H9 (cell line): Measurements from ENCODE around the gene SETD3. TPM values are rescaled to one million over a fixed set of nuclear protein-coding genes. Genes with fewer than 3 reads are reported as not detected.

ENCODE experiments used
- DNase-seq: peaks from one replicate; pipeline ENCODE4 v3.0.0-alpha.2; 2017
- H2AFZ ChIP-seq: one replicate; pipeline ENCODE4 v1.6.1; 2013; ENCODE audit warnings: mild to moderate bottlenecking, low read length, control low read depth, moderate library complexity
- H2AK5ac ChIP-seq: 2 replicates; pipeline ENCODE4 v1.6.1; 2013; ENCODE audit warnings: low read length, control low read depth, mixed read lengths; ENCODE audit not compliant: insufficient read length
- H2BK120ac ChIP-seq: one replicate; pipeline ENCODE4 v1.6.1; 2013; ENCODE audit warnings: low read depth, mild to moderate bottlenecking, low read length, control low read depth, inconsistent platforms; ENCODE audit not compliant: poor library complexity, severe bottlenecking
- H2BK12ac ChIP-seq: 2 replicates; pipeline ENCODE4 v1.6.1; 2013; ENCODE audit warnings: low read length, control low read depth, mixed read lengths, low read depth; ENCODE audit not compliant: insufficient read length
- H2BK15ac ChIP-seq: 2 replicates; pipeline ENCODE4 v1.6.1; 2013; ENCODE audit warnings: low read depth, low read length, control low read depth
- H2BK20ac ChIP-seq: one replicate; pipeline ENCODE4 v1.6.1; 2013; ENCODE audit warnings: low read depth, mild to moderate bottlenecking, low read length, control low read depth, inconsistent platforms; ENCODE audit not compliant: poor library complexity, severe bottlenecking
- H2BK5ac ChIP-seq: 2 replicates; pipeline ENCODE4 v1.6.1; 2013; ENCODE audit warnings: low read length, control low read depth, mixed read lengths; ENCODE audit not compliant: insufficient read length
- H3K14ac ChIP-seq: 2 replicates; pipeline ENCODE4 v1.6.1; 2013; ENCODE audit warnings: low read length, control low read depth; ENCODE audit not compliant: insufficient read depth
- H3K18ac ChIP-seq: 2 replicates; pipeline ENCODE4 v1.6.1; 2013; ENCODE audit warnings: low read depth, mild to moderate bottlenecking, mixed read lengths, low read length, control low read depth; ENCODE audit not compliant: insufficient read length
- H3K23ac ChIP-seq: 2 replicates; pipeline ENCODE4 v1.6.1; 2013; ENCODE audit warnings: low read length, control low read depth, mixed read lengths, low read depth; ENCODE audit not compliant: insufficient read length
- H3K23me2 ChIP-seq: 2 replicates; pipeline ENCODE4 v1.6.1; 2013; ENCODE audit warnings: low read depth, mild to moderate bottlenecking, mixed read lengths, low read length, control low read depth; ENCODE audit not compliant: insufficient read length, poor library complexity, severe bottlenecking
- H3K27ac ChIP-seq: 2 replicates; pipeline ENCODE4 v1.5.1; 2013; ENCODE audit warnings: low read length, control low read depth, mixed read lengths, low read depth; ENCODE audit not compliant: insufficient read length
- H3K27me3 ChIP-seq: 2 replicates; pipeline ENCODE4 v1.6.1; 2013; ENCODE audit warnings: low read length, control low read depth, inconsistent platforms; ENCODE audit not compliant: insufficient read depth
- H3K4ac ChIP-seq: 2 replicates; pipeline ENCODE4 v1.6.1; 2013; ENCODE audit warnings: low read depth, mild to moderate bottlenecking, control low read depth, inconsistent platforms, low read length, moderate library complexity
- H3K4me1 ChIP-seq: 2 replicates; pipeline ENCODE4 v1.6.1; 2013; ENCODE audit warnings: low read length, control low read depth, inconsistent platforms; ENCODE audit not compliant: insufficient read depth
- H3K4me2 ChIP-seq: 2 replicates; pipeline ENCODE4 v1.6.1; 2013; ENCODE audit warnings: low read length, control low read depth, mixed read lengths; ENCODE audit not compliant: insufficient read length, insufficient read depth
- H3K56ac ChIP-seq: 2 replicates; pipeline ENCODE4 v1.6.1; 2013; ENCODE audit warnings: low read depth, mild to moderate bottlenecking, mixed read lengths, low read length, control low read depth; ENCODE audit not compliant: insufficient read length
- H3K79me1 ChIP-seq: 2 replicates; pipeline ENCODE4 v1.6.1; 2013; ENCODE audit warnings: low read depth, mild to moderate bottlenecking, moderate library complexity, low read length, control low read depth, inconsistent platforms; ENCODE audit not compliant: insufficient read depth, poor library complexity, severe bottlenecking
- H3K79me2 ChIP-seq: 2 replicates; pipeline ENCODE4 v1.6.1; 2013; ENCODE audit warnings: low read length, control low read depth, inconsistent platforms; ENCODE audit not compliant: insufficient read depth
- H3K9ac ChIP-seq: 2 replicates; pipeline ENCODE4 v1.6.1; 2013; ENCODE audit warnings: low read length, control low read depth, mixed read lengths; ENCODE audit not compliant: insufficient read length; ENCODE audit errors: extremely low read depth
- H3K9me3 ChIP-seq: one replicate; pipeline ENCODE4 v1.6.1; 2013; ENCODE audit warnings: low read depth, low read length, inconsistent platforms; ENCODE audit not compliant: control insufficient read depth
- H3T11ph ChIP-seq: one replicate; pipeline ENCODE4 v1.6.1; 2013; ENCODE audit warnings: mild to moderate bottlenecking, low read length, control low read depth, inconsistent platforms
- H4K20me1 ChIP-seq: one replicate; pipeline ENCODE4 v1.6.1; 2013; ENCODE audit not compliant: control insufficient read depth, insufficient read length, insufficient read depth
- H4K5ac ChIP-seq: 2 replicates; pipeline ENCODE4 v1.6.1; 2013; ENCODE audit warnings: low read depth, mild to moderate bottlenecking, mixed read lengths, low read length, control low read depth; ENCODE audit not compliant: insufficient read length
- H4K8ac ChIP-seq: replicated peaks from 2 replicates; pipeline ENCODE4 v1.6.1; 2013; ENCODE audit warnings: low read length, control low read depth, mixed read lengths, low read depth; ENCODE audit not compliant: insufficient read length
- H4K91ac ChIP-seq: 2 replicates; pipeline ENCODE4 v1.6.1; 2013; ENCODE audit warnings: low read depth, mild to moderate bottlenecking, moderate library complexity, mixed read lengths, low read length, control low read depth; ENCODE audit not compliant: insufficient read length
- H3K27ac Mint-ChIP-seq, 3 experiments: 2 replicates in 2 of 3; 3 replicates in 1 of 3; pipeline ENCODE4 v1.8.0; 2020 to 2021; ENCODE audit warnings: mixed read lengths in 3 of 3, mild to moderate bottlenecking in 1 of 3, moderate library complexity in 1 of 3
- H3K27me3 Mint-ChIP-seq: 2 replicates; pipeline ENCODE4 v1.8.0; 2021; ENCODE audit warnings: low read depth, mild to moderate bottlenecking, moderate library complexity, mixed read lengths
- H3K36me3 Mint-ChIP-seq, 3 experiments: 2 replicates in 2 of 3; 3 replicates in 1 of 3; pipeline ENCODE4 v1.8.0; 2020 to 2021; ENCODE audit warnings: low read depth in 3 of 3, mixed read lengths in 3 of 3; ENCODE audit not compliant: insufficient read depth in 1 of 3
- H3K4me1 Mint-ChIP-seq, 2 experiments: 2 replicates each; pipeline ENCODE4 v1.8.0; 2020; ENCODE audit warnings: mixed read lengths in 2 of 2
- H3K4me3 Mint-ChIP-seq, 2 experiments: 2 replicates in 1 of 2; 3 replicates in 1 of 2; pipeline ENCODE4 v1.8.0; 2020 to 2021; ENCODE audit warnings: mild to moderate bottlenecking in 2 of 2, mixed read lengths in 2 of 2, moderate library complexity in 1 of 2
- H3K9me3 Mint-ChIP-seq, 2 experiments: 2 replicates in 1 of 2; 3 replicates in 1 of 2; pipeline ENCODE4 v1.8.0; 2020; ENCODE audit warnings: mild to moderate bottlenecking in 2 of 2, mixed read lengths in 2 of 2, moderate library complexity in 1 of 2
- CTCF ChIP-seq: fragments of 200-600 bp; sonication (generic); conservative IDR thresholded peaks from 3 replicates; pipeline ENCODE4 v1.8.0; 2021; ENCODE audit warnings: antibody characterized with exemption, mild to moderate bottlenecking
- WGBS: extraction: QIAGEN DNeasy Blood & Tissue Kit; methylation state at CpG from one replicate; pipeline ENCODE4 v1.1.7; 2013; ENCODE audit warnings: missing lambda C conversion rate, low lambda C conversion rate, mixed read lengths; ENCODE audit not compliant: insufficient read length; ENCODE audit errors: extremely low coverage; 5-methylcytosine and 5-hydroxymethylcytosine counted together
- total RNA-seq: library from RNA; stranded (reverse); gene quantifications from 2 replicates; pipeline ENCODE4 v1.2.1, GENCODE V29; 2021

SETD3 gene
- total RNA-seq, 1 experiment from 2014 or later, result 56.7 TPM

- H2BK12ac ChIP-seq, result no peak overlapping the region
- H3K4me2 ChIP-seq, result no peak overlapping the region
- H4K5ac ChIP-seq, result no peak overlapping the region
- no peak overlapping the region for H3T11ph ChIP-seq
- H2BK15ac ChIP-seq, result no peak overlapping the region
- no peaks in the 10 kb centered on the region for H3K27me3 Mint-ChIP-seq
- peak overlapping the region; percentile 18 for H3K18ac ChIP-seq
- H3K36me3 Mint-ChIP-seq, result peaks cover 23 to 91% (median 80%) of the 10 kb centered on the region in 3 experiments; a peak in 6 of 7 replicates
- H4K8ac ChIP-seq, result no peak overlapping the region
- peak; percentile 87 for DNase-seq
- no peaks in the 10 kb centered on the region for H3K79me1 ChIP-seq
- peak overlapping the region; percentile 2 for H3K27ac ChIP-seq
- no peaks in the 10 kb centered on the region for H3K27me3 ChIP-seq
- peak; percentile 49; the same call in 2 of the 3 replicates for TF ChIP-seq CTCF
- no peak overlapping the region for H2AK5ac ChIP-seq
- no peak overlapping the region for H4K91ac ChIP-seq
- no peak overlapping the region for H2BK120ac ChIP-seq
- H3K9me3 Mint-ChIP-seq, result no peaks in the 10 kb centered on the region
- H3K9ac ChIP-seq, result no peak overlapping the region
- H2AFZ ChIP-seq, result no peak overlapping the region
- no peak overlapping the region for H2BK20ac ChIP-seq
- no peaks in the 10 kb centered on the region for H4K20me1 ChIP-seq
- no peaks in the 10 kb centered on the region for H3K9me3 ChIP-seq
- peaks cover 6% of the 10 kb centered on the region; the same call in 1 of the 2 replicates for H3K4me1 ChIP-seq
- no peak overlapping the region for H3K4ac ChIP-seq
- H2BK5ac ChIP-seq, result no peak overlapping the region
- H3K4me3 Mint-ChIP-seq, result peak overlapping the region; percentile 30 to 38; a peak in 2 of 5 replicates
- no peaks in the 10 kb centered on the region for H3K23me2 ChIP-seq
- H3K4me1 Mint-ChIP-seq, result peaks cover 7 to 19% of the 10 kb centered on the region in 2 experiments
- H3K79me2 ChIP-seq, result no peaks in the 10 kb centered on the region
- no peak overlapping the region for H3K56ac ChIP-seq
- no CpG with 5 or more reads among the region's 14 CpGs for WGBS
- no peak overlapping the region for H3K14ac ChIP-seq
- H3K23ac ChIP-seq, result no peak overlapping the region
- H3K27ac Mint-ChIP-seq, result peak overlapping the region in 1 of 3 experiments; percentile 92; a peak in 3 of 7 replicates
These were observed 22.3 kb upstream of the SETD3 start for GRCh38 chr14:99502989-99503421.
